ENCODE data around the gene HSPA1B. TPM values are rescaled to one million over a fixed set of nuclear protein-coding genes. Genes with fewer than 3 reads are reported as not detected.
"Not testable (repeated sequence)": the region's sequence is repeated elsewhere in the genome, so short reads cannot be mapped to it uniquely, and the experiment has no call there.

HSPA1B gene
- total RNA-seq, 2 donors from 2014 or later: 107 to 113 TPM

- peak overlapping the region; percentile 91 to 97 for H3K27ac Mint-ChIP-seq
- peaks cover 11% of the 10 kb centered on the region for H3K36me3 Mint-ChIP-seq
- H3K27me3 Mint-ChIP-seq: no peaks in the 10 kb centered on the region
- DNase-seq (ENCODE audit: low spot score): no peak
- peak overlapping the region; percentile 88 for H3K4me3 Mint-ChIP-seq
- no peak for ATAC-seq
- H3K4me1 Mint-ChIP-seq (ENCODE audit: low read depth in 2 of 2): peaks cover 37 to 38% of the 10 kb centered on the region in 2 donors
- H3K9me3 Mint-ChIP-seq: no peaks in the 10 kb centered on the region
Measured at GRCh38 chr6:31826793-31827285, 699 bp upstream of the HSPA1B start.

- Mint-ChIP-seq H3K4me3 (peak overlapping the region; percentile 84), H3K4me1 (ENCODE audit: low read depth in 2 of 2) (peaks cover 31 to 38% of the 10 kb centered on the region in 2 donors), H3K27ac (peak overlapping the region; percentile 73 to 92), H3K27me3 (no peaks in the 10 kb centered on the region), H3K36me3 (peaks cover 11% of the 10 kb centered on the region), H3K9me3 (no peaks in the 10 kb centered on the region)
- ATAC-seq: no peak
- DNase-seq (ENCODE audit: low spot score): no peak
Measured at GRCh38 chr6:31829633-31830283, 2.2 kb downstream of the HSPA1B start.

GRCh38 chr6:31830886-31831335 is 3.4 kb downstream of the HSPA1B start:
- Mint-ChIP-seq H3K4me1 (ENCODE audit: low read depth in 2 of 2) (peaks cover 29 to 39% of the 10 kb centered on the region in 2 donors), H3K36me3 (peaks cover 13% of the 10 kb centered on the region), H3K9me3 (no peaks in the 10 kb centered on the region), H3K27me3 (no peaks in the 10 kb centered on the region), H3K27ac (peak overlapping the region; percentile 73 to 92), H3K4me3 (peak overlapping the region; percentile 84)
- DNase-seq (ENCODE audit: low spot score): no peak
- no peak for ATAC-seq

- H3K27ac Mint-ChIP-seq: no peak overlapping the region
- peak overlapping the region; percentile 84 for H3K4me3 Mint-ChIP-seq
- peaks cover 20% of the 10 kb centered on the region for H3K36me3 Mint-ChIP-seq
- H3K4me1 Mint-ChIP-seq (ENCODE audit: low read depth in 2 of 2): peaks cover 33 to 45% of the 10 kb centered on the region in 2 donors
- no peaks in the 10 kb centered on the region for H3K9me3 Mint-ChIP-seq
- no peaks in the 10 kb centered on the region for H3K27me3 Mint-ChIP-seq
- DNase-seq (ENCODE audit: low spot score) (no peak), ATAC-seq (no peak)
Measured at GRCh38 chr6:31831350-31832215, 4.0 kb downstream of the HSPA1B start.

GRCh38 chr6:31834367-31835250 is 7.1 kb downstream of the HSPA1B start:
- Mint-ChIP-seq H3K9me3 (no peaks in the 10 kb centered on the region), H3K4me1 (ENCODE audit: low read depth in 2 of 2) (peaks cover 43 to 53% of the 10 kb centered on the region in 2 donors), H3K27me3 (no peaks in the 10 kb centered on the region), H3K27ac (peak overlapping the region; percentile 96 to 99), H3K4me3 (peak overlapping the region; percentile 90), H3K36me3 (peaks cover 39% of the 10 kb centered on the region)
- DNase-seq (ENCODE audit: low spot score) (peak; percentile 84), ATAC-seq (peak; percentile 78 to 83)

GRCh38 chr6:31836047-31836473 is 8.5 kb downstream of the HSPA1B start:
- peaks cover 36 to 40% of the 10 kb centered on the region in 2 donors for H3K4me1 Mint-ChIP-seq (ENCODE audit: low read depth in 2 of 2)
- no peaks in the 10 kb centered on the region for H3K9me3 Mint-ChIP-seq
- DNase-seq (ENCODE audit: low spot score): no peak
- peak overlapping the region; percentile 90 for H3K4me3 Mint-ChIP-seq
- H3K36me3 Mint-ChIP-seq: peaks cover 28% of the 10 kb centered on the region
- no peak for ATAC-seq
- peak overlapping the region; percentile 96 to 99 for H3K27ac Mint-ChIP-seq
- H3K27me3 Mint-ChIP-seq: no peaks in the 10 kb centered on the region

GRCh38 chr6:31836474-31837368 is 9.2 kb downstream of the HSPA1B start:
- Mint-ChIP-seq H3K36me3 (peaks cover 28% of the 10 kb centered on the region), H3K9me3 (no peaks in the 10 kb centered on the region), H3K4me3 (peak overlapping the region; percentile 90), H3K4me1 (ENCODE audit: low read depth in 2 of 2) (peaks cover 36 to 40% of the 10 kb centered on the region in 2 donors), H3K27ac (peak overlapping the region; percentile 96 to 99), H3K27me3 (no peaks in the 10 kb centered on the region)
- no peak for ATAC-seq
- no peak for DNase-seq (ENCODE audit: low spot score)

- DNase-seq (ENCODE audit: low spot score): no peak
- H3K9me3 Mint-ChIP-seq: no peaks in the 10 kb centered on the region
- peaks cover 28% of the 10 kb centered on the region for H3K36me3 Mint-ChIP-seq
- peak overlapping the region; percentile 90 for H3K4me3 Mint-ChIP-seq
- H3K4me1 Mint-ChIP-seq (ENCODE audit: low read depth in 2 of 2): peaks cover 36 to 40% of the 10 kb centered on the region in 2 donors
- ATAC-seq: no peak
- no peaks in the 10 kb centered on the region for H3K27me3 Mint-ChIP-seq
- H3K27ac Mint-ChIP-seq: peak overlapping the region; percentile 96 to 99
Measured at GRCh38 chr6:31837369-31838113, 10.0 kb downstream of the HSPA1B start.

GRCh38 chr6:31838114-31838553 is 10.6 kb downstream of the HSPA1B start:
- peaks cover 36 to 40% of the 10 kb centered on the region in 2 donors for H3K4me1 Mint-ChIP-seq (ENCODE audit: low read depth in 2 of 2)
- not testable (repeated sequence) for ATAC-seq; H3K27me3 Mint-ChIP-seq; DNase-seq (ENCODE audit: low spot score); H3K9me3 Mint-ChIP-seq
- H3K27ac Mint-ChIP-seq: peak overlapping the region; percentile 96 to 99
- peak overlapping the region; percentile 90 for H3K4me3 Mint-ChIP-seq
- H3K36me3 Mint-ChIP-seq: peaks cover 28% of the 10 kb centered on the region

- no peak overlapping the region for H3K27ac Mint-ChIP-seq
- H3K4me3 Mint-ChIP-seq: peak overlapping the region; percentile 58
- DNase-seq (ENCODE audit: low spot score) (no peak), ATAC-seq (no peak)
- no peaks in the 10 kb centered on the region for H3K9me3 Mint-ChIP-seq
- peaks cover 36 to 37% of the 10 kb centered on the region in 2 donors for H3K4me1 Mint-ChIP-seq (ENCODE audit: low read depth in 2 of 2)
- no peaks in the 10 kb centered on the region for H3K27me3 Mint-ChIP-seq
- H3K36me3 Mint-ChIP-seq: peaks cover 28% of the 10 kb centered on the region
Measured at GRCh38 chr6:31838968-31839367, 11.4 kb downstream of the HSPA1B start.

GRCh38 chr6:31839779-31840126 is 12.2 kb downstream of the HSPA1B start:
- not testable (repeated sequence) for H3K9me3 Mint-ChIP-seq; H3K27ac Mint-ChIP-seq; DNase-seq (ENCODE audit: low spot score); H3K27me3 Mint-ChIP-seq; ATAC-seq
- peaks cover 30% of the 10 kb centered on the region in 2 donors for H3K4me1 Mint-ChIP-seq (ENCODE audit: low read depth in 2 of 2)
- peaks cover 28% of the 10 kb centered on the region for H3K36me3 Mint-ChIP-seq
- peak overlapping the region; percentile 58 for H3K4me3 Mint-ChIP-seq

GRCh38 chr6:31842053-31842452 is 14.5 kb downstream of the HSPA1B start:
- no peak for ATAC-seq
- DNase-seq (ENCODE audit: low spot score): no peak
- Mint-ChIP-seq H3K27me3 (no peaks in the 10 kb centered on the region), H3K36me3 (peaks cover 14% of the 10 kb centered on the region), H3K27ac (peak overlapping the region in 1 of 2 donors; percentile 41), H3K4me3 (no peak overlapping the region), H3K9me3 (no peaks in the 10 kb centered on the region), H3K4me1 (ENCODE audit: low read depth in 2 of 2) (peaks cover 12 to 14% of the 10 kb centered on the region in 2 donors)

Measured in natural killer cell treated with Interleukin-12 subunit alpha and Interleukin-12 subunit beta and Interleukin-15 and Interleukin-18, amount 100 ng/mL, for 72 hours (primary cell).